Osteocyte (in vitro differentiated cells): Measurements from ENCODE around the gene BET1L. TPM values are rescaled to one million over a fixed set of nuclear protein-coding genes. Genes with fewer than 3 reads are reported as not detected.
A peak's percentile ranks its signal among the peaks of the same experiment; 100 is the strongest.
"Not testable (repeated sequence)": the region's sequence is repeated elsewhere in the genome, so short reads cannot be mapped to it uniquely, and the experiment has no call there.

Source experiments
- DNase-seq: peaks from one replicate; pipeline ENCODE4 v3.0.0; 2021; ENCODE audit warnings: mixed read lengths; ENCODE audit not compliant: unreplicated experiment; ENCODE audit errors: extremely low spot score
- H3K27ac Mint-ChIP-seq: one replicate; pipeline ENCODE4 v1.8.0; 2021; ENCODE audit warnings: mild to moderate bottlenecking, mixed read lengths; ENCODE audit not compliant: unreplicated experiment
- H3K27me3 Mint-ChIP-seq: one replicate; pipeline ENCODE4 v1.8.0; 2021; ENCODE audit warnings: mixed read lengths; ENCODE audit not compliant: unreplicated experiment
- H3K36me3 Mint-ChIP-seq: one replicate; pipeline ENCODE4 v1.8.0; 2021; ENCODE audit warnings: mixed read lengths; ENCODE audit not compliant: unreplicated experiment
- H3K4me1 Mint-ChIP-seq: one replicate; pipeline ENCODE4 v1.8.0; 2021; ENCODE audit warnings: mixed read lengths; ENCODE audit not compliant: unreplicated experiment
- H3K4me3 Mint-ChIP-seq: one replicate; pipeline ENCODE4 v1.8.0; 2021; ENCODE audit warnings: mild to moderate bottlenecking, moderate library complexity, mixed read lengths; ENCODE audit not compliant: unreplicated experiment
- H3K9me3 Mint-ChIP-seq: one replicate; pipeline ENCODE4 v1.8.0; 2021; ENCODE audit warnings: mixed read lengths; ENCODE audit not compliant: unreplicated experiment
- CTCF ChIP-seq: fragments of 200-600 bp; sonication (generic); IDR thresholded peaks from 2 replicates; pipeline ENCODE4 v1.5.0; 2021; ENCODE audit warnings: antibody characterized with exemption, mild to moderate bottlenecking, moderate library complexity
- total RNA-seq: library from RNA; stranded (reverse); gene quantifications from 2 replicates; pipeline ENCODE4 v1.2.1, GENCODE V29; 2021

Gene BET1L
- total RNA-seq, 1 donor from 2014 or later, result 59.3 TPM

DNA sequence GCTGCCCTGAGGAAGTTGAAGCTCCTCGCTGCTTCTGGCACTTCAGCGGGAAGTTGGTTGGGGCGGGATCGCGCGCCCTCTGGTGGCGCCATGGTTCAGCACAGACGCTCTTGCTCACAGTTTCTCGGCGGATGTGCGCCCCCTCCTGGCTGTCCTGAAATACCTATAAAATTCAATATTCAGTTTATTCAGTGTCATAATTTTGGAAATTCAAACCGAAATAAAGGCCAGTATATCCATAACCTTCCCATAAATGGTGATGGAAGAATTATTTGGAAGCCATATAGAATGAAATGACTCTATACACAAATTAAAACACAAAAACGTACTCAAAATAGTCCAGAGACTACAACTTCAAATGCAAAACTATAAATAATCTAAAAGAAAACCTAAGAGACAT is 27.0 kb downstream of the BET1L start:
- H3K4me1 Mint-ChIP-seq, DNase-seq, H3K36me3 Mint-ChIP-seq, H3K4me3 Mint-ChIP-seq, H3K27me3 Mint-ChIP-seq, H3K9me3 Mint-ChIP-seq, H3K27ac Mint-ChIP-seq: not testable (repeated sequence)
- peak; percentile 41 for TF ChIP-seq CTCF

Other genes starting within 250 kb of the BET1L start
- not detected in 2 replicates for gene SCGB1C1, start 14.3 kb downstream of the BET1L start, total RNA-seq
- gene RIC8A, start 309 bp upstream of the BET1L start, total RNA-seq, result 105 and 125 TPM in 2 replicates
- gene SIRT3, start 28.9 kb upstream of the BET1L start, total RNA-seq, result 23.2 and 25.7 TPM in 2 replicates
- 115 and 126 TPM in 2 replicates for gene PSMD13, start 29.6 kb upstream of the BET1L start, total RNA-seq
- not detected in 2 replicates for gene NLRP6, start 71.0 kb upstream of the BET1L start, total RNA-seq
- gene PGGHG, start 81.7 kb upstream of the BET1L start, total RNA-seq, result 39.9 and 43.4 TPM in 2 replicates
- not detected in 2 replicates for gene IFITM5, start 92.1 kb upstream of the BET1L start, total RNA-seq
- gene IFITM2, start 100.4 kb upstream of the BET1L start, total RNA-seq, result 671 and 698 TPM in 2 replicates
- 352 and 355 TPM in 2 replicates for gene IFITM1, start 106.6 kb upstream of the BET1L start, total RNA-seq
- gene IFITM3, start 113.5 kb upstream of the BET1L start, total RNA-seq, result 1,725 and 1,814 TPM in 2 replicates
- 61.0 and 63.3 TPM in 2 replicates for gene B4GALNT4, start 162.1 kb upstream of the BET1L start, total RNA-seq
- gene PKP3, start 186.8 kb upstream of the BET1L start, total RNA-seq, result 0.40 and 0.50 TPM in 2 replicates
- 27.0 and 28.0 TPM in 2 replicates for gene SIGIRR, start 207.6 kb upstream of the BET1L start, total RNA-seq
- not detected in 2 replicates for gene ANO9, start 234.6 kb upstream of the BET1L start, total RNA-seq
- 55.3 and 56.1 TPM in 2 replicates for gene PTDSS2, start 242.9 kb upstream of the BET1L start, total RNA-seq